ENCODE measurements around the gene SPATA6L. TPM values are rescaled to one million over a fixed set of nuclear protein-coding genes. Genes with fewer than 3 reads are reported as not detected.

The SPATA6L gene
- total and polyA plus RNA-seq, 2 experiments from 2014 or later = 1.7 to 1.9 TPM

DNA sequence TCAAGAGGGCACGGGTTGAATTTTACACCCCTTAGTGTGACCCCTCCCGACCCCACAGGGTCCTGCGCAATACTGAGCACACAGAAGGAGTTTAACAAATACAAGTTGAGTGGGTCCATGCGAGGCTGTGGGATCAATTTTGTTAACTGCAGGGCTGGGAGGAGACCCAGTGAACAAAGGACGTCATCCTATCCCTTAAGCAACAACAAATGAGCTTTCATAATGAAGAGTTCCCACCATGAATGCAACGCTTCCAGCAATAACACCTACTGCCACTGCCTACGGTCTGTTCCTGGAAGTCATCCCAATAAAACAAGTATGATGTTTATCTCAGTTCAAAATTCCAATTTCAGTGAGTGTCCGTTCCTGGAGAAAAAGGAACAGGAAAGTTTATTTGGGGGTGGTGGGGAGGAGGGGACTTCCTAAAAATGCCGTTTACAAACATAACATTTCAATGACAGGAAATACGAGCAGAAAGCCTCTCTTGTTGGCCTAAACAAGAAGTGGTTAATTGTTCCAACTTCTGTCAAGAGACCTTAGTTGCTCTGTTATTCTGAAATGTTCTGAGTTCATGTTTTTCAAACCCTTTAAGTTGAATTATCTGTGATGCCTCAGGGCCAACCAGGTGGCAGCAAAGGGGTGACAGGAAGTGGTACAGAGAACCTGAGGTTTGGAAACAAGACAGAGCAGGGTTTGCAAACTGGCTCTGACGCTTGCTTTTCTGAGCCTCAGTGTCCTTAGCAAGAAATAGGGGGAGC, 69.9 kb downstream of the SPATA6L start:
- Mint-ChIP-seq H3K4me1 (peaks cover 10% of the 10 kb centered on the region; the same call in 2 of the 3 replicates), H3K4me3 (no peak overlapping the region), H3K27ac (no peak overlapping the region), H3K36me3 (ENCODE audit: low read depth) (no peaks in the 10 kb centered on the region), H3K9me3 (no peaks in the 10 kb centered on the region), H3K27me3 (ENCODE audit: insufficient read depth, low read depth, poor library complexity) (no peaks in the 10 kb centered on the region)
- DNase-seq (ENCODE audit: low spot score) = no peak
- Histone ChIP-seq H3K27ac (ENCODE audit: low read depth) (no peak overlapping the region), H3K36me3 (ENCODE audit: insufficient read depth) (no peaks in the 10 kb centered on the region), H3K9me2 (ENCODE audit: insufficient read depth) (no peaks in the 10 kb centered on the region), H3K4me2 (no peak overlapping the region), H3K4me3 (no peak overlapping the region), H3K79me2 (replicated peaks; ENCODE audit: insufficient read depth) (no peaks in the 10 kb centered on the region), H3F3A (replicated peaks; ENCODE audit: low read depth) (no peaks in the 10 kb centered on the region), H2AFZ (peak overlapping the region; percentile 33), H3K27me3 (ENCODE audit: insufficient read depth) (no peaks in the 10 kb centered on the region), H3K4me1 (ENCODE audit: insufficient read depth) (peaks cover 18% of the 10 kb centered on the region), H4K20me1 (replicated peaks; ENCODE audit: insufficient read depth) (no peaks in the 10 kb centered on the region)
- TF ChIP-seq, protein P1, sequence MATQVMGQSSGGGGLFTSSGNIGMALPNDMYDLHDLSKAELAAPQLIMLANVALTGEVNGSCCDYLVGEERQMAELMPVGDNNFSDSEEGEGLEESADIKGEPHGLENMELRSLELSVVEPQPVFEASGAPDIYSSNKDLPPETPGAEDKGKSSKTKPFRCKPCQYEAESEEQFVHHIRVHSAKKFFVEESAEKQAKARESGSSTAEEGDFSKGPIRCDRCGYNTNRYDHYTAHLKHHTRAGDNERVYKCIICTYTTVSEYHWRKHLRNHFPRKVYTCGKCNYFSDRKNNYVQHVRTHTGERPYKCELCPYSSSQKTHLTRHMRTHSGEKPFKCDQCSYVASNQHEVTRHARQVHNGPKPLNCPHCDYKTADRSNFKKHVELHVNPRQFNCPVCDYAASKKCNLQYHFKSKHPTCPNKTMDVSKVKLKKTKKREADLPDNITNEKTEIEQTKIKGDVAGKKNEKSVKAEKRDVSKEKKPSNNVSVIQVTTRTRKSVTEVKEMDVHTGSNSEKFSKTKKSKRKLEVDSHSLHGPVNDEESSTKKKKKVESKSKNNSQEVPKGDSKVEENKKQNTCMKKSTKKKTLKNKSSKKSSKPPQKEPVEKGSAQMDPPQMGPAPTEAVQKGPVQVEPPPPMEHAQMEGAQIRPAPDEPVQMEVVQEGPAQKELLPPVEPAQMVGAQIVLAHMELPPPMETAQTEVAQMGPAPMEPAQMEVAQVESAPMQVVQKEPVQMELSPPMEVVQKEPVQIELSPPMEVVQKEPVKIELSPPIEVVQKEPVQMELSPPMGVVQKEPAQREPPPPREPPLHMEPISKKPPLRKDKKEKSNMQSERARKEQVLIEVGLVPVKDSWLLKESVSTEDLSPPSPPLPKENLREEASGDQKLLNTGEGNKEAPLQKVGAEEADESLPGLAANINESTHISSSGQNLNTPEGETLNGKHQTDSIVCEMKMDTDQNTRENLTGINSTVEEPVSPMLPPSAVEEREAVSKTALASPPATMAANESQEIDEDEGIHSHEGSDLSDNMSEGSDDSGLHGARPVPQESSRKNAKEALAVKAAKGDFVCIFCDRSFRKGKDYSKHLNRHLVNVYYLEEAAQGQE (IDR thresholded peaks at IDR 0.05; ENCODE audit: unreplicated experiment) = no peak
- TF ChIP-seq CREB1 (CRISPR knock-in tag; IDR thresholded peaks at IDR 0.05; ENCODE audit: low read depth) (no peak), ZNF114 (CRISPR knock-in tag; IDR thresholded peaks at IDR 0.05) (no peak), JUNB (IDR thresholded peaks at IDR 0.05; ENCODE audit: unreplicated experiment) (no peak), POLR2AphosphoS5 (IDR thresholded peaks at IDR 0.05; ENCODE audit: low read depth) (no peak), EZH2 (IDR thresholded peaks at IDR 0.05; ENCODE audit: low read depth, unreplicated experiment) (no peak), ETS1 (IDR thresholded peaks at IDR 0.05) (no peak), STAT1 (IDR thresholded peaks at IDR 0.05; ENCODE audit: unreplicated experiment) (no peak), ZNF331 (CRISPR knock-in tag; IDR thresholded peaks at IDR 0.05; ENCODE audit: low read depth) (no peak), EZH2phosphoT487 (IDR thresholded peaks at IDR 0.05; ENCODE audit: unreplicated experiment) (no peak), NANOG (IDR thresholded peaks at IDR 0.05; ENCODE audit: borderline replicate concordance) (no peak), CTCF (conservative IDR thresholded peaks at IDR 0.05; ENCODE audit: low read depth in 2 of 2) (no peak)
- TF ChIP-seq, protein P2, sequence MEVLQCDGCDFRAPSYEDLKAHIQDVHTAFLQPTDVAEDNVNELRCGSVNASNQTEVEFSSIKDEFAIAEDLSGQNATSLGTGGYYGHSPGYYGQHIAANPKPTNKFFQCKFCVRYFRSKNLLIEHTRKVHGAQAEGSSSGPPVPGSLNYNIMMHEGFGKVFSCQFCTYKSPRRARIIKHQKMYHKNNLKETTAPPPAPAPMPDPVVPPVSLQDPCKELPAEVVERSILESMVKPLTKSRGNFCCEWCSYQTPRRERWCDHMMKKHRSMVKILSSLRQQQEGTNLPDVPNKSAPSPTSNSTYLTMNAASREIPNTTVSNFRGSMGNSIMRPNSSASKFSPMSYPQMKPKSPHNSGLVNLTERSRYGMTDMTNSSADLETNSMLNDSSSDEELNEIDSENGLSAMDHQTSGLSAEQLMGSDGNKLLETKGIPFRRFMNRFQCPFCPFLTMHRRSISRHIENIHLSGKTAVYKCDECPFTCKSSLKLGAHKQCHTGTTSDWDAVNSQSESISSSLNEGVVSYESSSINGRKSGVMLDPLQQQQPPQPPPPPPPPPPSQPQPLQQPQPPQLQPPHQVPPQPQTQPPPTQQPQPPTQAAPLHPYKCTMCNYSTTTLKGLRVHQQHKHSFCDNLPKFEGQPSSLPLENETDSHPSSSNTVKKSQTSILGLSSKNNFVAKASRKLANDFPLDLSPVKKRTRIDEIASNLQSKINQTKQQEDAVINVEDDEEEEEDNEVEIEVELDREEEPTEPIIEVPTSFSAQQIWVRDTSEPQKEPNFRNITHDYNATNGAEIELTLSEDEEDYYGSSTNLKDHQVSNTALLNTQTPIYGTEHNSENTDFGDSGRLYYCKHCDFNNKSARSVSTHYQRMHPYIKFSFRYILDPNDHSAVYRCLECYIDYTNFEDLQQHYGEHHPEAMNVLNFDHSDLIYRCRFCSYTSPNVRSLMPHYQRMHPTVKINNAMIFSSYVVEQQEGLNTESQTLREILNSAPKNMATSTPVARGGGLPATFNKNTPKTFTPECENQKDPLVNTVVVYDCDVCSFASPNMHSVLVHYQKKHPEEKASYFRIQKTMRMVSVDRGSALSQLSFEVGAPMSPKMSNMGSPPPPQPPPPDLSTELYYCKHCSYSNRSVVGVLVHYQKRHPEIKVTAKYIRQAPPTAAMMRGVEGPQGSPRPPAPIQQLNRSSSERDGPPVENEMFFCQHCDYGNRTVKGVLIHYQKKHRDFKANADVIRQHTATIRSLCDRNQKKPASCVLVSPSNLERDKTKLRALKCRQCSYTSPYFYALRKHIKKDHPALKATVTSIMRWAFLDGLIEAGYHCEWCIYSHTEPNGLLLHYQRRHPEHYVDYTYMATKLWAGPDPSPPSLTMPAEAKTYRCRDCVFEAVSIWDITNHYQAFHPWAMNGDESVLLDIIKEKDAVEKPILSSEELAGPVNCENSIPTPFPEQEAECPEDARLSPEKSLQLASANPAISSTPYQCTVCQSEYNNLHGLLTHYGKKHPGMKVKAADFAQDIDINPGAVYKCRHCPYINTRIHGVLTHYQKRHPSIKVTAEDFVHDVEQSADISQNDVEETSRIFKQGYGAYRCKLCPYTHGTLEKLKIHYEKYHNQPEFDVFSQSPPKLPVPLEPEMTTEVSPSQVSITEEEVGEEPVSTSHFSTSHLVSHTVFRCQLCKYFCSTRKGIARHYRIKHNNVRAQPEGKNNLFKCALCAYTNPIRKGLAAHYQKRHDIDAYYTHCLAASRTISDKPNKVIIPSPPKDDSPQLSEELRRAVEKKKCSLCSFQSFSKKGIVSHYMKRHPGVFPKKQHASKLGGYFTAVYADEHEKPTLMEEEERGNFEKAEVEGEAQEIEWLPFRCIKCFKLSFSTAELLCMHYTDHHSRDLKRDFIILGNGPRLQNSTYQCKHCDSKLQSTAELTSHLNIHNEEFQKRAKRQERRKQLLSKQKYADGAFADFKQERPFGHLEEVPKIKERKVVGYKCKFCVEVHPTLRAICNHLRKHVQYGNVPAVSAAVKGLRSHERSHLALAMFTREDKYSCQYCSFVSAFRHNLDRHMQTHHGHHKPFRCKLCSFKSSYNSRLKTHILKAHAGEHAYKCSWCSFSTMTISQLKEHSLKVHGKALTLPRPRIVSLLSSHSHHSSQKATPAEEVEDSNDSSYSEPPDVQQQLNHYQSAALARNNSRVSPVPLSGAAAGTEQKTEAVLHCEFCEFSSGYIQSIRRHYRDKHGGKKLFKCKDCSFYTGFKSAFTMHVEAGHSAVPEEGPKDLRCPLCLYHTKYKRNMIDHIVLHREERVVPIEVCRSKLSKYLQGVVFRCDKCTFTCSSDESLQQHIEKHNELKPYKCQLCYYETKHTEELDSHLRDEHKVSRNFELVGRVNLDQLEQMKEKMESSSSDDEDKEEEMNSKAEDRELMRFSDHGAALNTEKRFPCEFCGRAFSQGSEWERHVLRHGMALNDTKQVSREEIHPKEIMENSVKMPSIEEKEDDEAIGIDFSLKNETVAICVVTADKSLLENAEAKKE (CRISPR knock-in tag; IDR thresholded peaks at IDR 0.05) = no peak
- no peak for ATAC-seq
